ENCODE results near the gene PTTG1IP. TPM values are rescaled to one million over a fixed set of nuclear protein-coding genes. Genes with fewer than 3 reads are reported as not detected.
"Not testable (repeated sequence)": the region's sequence is repeated elsewhere in the genome, so short reads cannot be mapped to it uniquely, and the experiment has no call there.

PTTG1IP gene
- total RNA-seq, 1 donor from 2014 or later: 240 TPM

DNA sequence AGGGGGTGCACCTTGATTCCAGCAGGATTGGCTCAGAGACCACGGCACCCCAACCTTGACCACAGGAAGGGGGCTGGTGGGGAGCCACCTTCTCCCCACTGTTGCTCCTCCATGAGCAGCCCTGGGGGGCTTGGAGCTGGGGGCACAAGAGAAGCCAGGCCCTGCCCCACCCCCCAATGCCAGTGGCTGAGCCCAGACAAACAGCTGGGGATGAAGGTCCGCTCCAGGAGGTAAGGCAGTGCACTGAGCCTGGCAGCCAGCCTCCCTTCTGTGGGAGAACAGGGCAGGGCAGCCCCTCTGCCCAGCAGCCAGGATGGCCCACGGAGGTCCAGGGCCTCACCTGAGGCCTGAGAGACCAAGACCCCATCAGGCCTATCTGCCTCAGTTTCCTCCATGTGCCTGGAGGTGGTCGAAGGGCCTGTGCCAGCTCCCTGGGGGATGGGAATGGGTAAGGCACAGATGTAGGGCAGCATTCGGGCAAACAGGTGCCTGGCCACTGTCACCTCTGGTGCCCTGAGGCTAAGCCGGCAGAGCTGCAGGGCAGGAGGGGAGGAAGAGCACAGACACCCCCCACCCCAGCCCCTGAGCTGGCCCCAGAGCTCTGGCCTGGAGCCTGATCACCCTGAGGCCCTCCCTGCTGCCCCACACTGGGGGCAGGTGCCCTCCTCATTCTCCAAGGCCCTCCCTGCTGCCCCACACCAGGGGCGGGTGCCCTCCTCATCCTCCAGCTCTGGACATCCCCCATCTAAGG is 40.1 kb upstream of the PTTG1IP start:
- Mint-ChIP-seq H3K36me3 (ENCODE audit: low read depth, unreplicated experiment) (no peaks in the 10 kb centered on the region), H3K27ac (ENCODE audit: unreplicated experiment) (no peak overlapping the region), H3K4me3 (ENCODE audit: unreplicated experiment) (no peak overlapping the region), H3K9me3 (ENCODE audit: unreplicated experiment) (no peaks in the 10 kb centered on the region), H3K4me1 (ENCODE audit: low read depth, unreplicated experiment) (peaks cover 1% of the 10 kb centered on the region), H3K27me3 (ENCODE audit: low read depth, unreplicated experiment) (peaks cover 65% of the 10 kb centered on the region)
- Histone ChIP-seq H3K9me3 (ENCODE audit: insufficient read depth, low read depth, low read length) (no peaks in the 10 kb centered on the region), H3K4me1 (ENCODE audit: insufficient read depth, low read length) (peaks cover 10% of the 10 kb centered on the region), H3K4me3 (ENCODE audit: insufficient read depth, low read depth, low read length) (no peak overlapping the region), H2AFZ (ENCODE audit: low read depth, low read length) (no peak overlapping the region), H3K27me3 (ENCODE audit: insufficient read depth, low read length) (peaks cover 30% of the 10 kb centered on the region), H4K20me1 (ENCODE audit: insufficient read depth, low read length) (peaks cover 4% of the 10 kb centered on the region), H3K9ac (ENCODE audit: low read length) (no peak overlapping the region), H3K79me2 (ENCODE audit: insufficient read depth, low read length) (no peaks in the 10 kb centered on the region), H3K36me3 (ENCODE audit: insufficient read depth, low read length) (no peaks in the 10 kb centered on the region), H3K4me2 (ENCODE audit: low read length) (no peak overlapping the region), H3K27ac (ENCODE audit: low read depth, low read length) (no peak overlapping the region)
- TF ChIP-seq, protein P1, sequence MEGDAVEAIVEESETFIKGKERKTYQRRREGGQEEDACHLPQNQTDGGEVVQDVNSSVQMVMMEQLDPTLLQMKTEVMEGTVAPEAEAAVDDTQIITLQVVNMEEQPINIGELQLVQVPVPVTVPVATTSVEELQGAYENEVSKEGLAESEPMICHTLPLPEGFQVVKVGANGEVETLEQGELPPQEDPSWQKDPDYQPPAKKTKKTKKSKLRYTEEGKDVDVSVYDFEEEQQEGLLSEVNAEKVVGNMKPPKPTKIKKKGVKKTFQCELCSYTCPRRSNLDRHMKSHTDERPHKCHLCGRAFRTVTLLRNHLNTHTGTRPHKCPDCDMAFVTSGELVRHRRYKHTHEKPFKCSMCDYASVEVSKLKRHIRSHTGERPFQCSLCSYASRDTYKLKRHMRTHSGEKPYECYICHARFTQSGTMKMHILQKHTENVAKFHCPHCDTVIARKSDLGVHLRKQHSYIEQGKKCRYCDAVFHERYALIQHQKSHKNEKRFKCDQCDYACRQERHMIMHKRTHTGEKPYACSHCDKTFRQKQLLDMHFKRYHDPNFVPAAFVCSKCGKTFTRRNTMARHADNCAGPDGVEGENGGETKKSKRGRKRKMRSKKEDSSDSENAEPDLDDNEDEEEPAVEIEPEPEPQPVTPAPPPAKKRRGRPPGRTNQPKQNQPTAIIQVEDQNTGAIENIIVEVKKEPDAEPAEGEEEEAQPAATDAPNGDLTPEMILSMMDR (IDR thresholded peaks at IDR 0.05; ENCODE audit: insufficient read depth, low read depth, low read length): no peak
- TF ChIP-seq EZH2 (IDR thresholded peaks at IDR 0.05; ENCODE audit: insufficient read depth, low read length): no peak
- no peak for DNase-seq (ENCODE audit: low read depth)
- FAIRE-seq: no peak

DNA sequence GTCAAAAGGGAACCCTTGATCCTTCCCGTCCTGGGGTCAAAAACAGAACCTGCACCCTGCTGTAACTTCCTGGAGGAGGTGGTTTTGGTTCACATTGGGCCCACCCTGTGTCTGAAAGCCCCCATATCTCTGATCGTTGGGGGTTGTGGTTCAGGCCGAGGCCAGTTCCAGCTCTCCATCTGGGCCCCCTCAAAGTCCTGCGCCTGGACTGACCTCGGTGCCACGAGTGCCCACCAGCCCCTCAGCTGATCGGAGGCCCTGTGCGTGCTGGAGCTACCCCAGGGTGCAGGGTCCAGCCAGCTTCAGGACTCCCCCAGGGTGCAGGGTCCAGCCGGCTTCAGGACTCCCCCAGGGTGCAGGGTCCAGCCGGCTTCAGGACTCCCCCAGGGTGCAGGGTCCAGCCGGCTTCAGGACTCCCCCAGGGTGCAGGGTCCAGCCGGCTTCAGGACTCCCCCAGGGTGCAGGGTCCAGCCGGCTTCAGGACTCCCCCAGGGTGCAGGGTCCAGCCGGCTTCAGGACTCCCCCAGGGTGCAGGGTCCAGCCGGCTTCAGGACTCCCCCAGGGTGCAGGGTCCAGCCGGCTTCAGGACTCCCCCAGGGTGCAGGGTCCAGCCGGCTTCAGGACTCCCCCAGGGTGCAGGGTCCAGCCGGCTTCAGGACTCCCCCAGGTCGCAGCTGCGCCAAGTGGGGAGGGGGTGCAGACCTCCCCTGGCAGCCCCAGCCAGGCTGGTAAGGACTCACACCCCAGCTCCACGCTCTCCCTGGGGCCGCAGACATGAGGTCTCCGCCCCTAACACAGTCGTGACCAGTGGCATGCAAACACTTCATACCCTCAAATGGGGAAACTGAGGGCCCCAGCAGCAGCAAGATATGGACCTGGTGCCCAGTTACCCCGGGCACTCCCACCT is 39.3 kb upstream of the PTTG1IP start:
- H3K4me1 ChIP-seq (ENCODE audit: insufficient read depth, low read length): peaks cover 10% of the 10 kb centered on the region
- not testable (repeated sequence) for H3K4me2 ChIP-seq (ENCODE audit: low read length); H3K4me3 ChIP-seq (ENCODE audit: insufficient read depth, low read depth, low read length); H3K9me3 Mint-ChIP-seq (ENCODE audit: unreplicated experiment); H2AFZ ChIP-seq (ENCODE audit: low read depth, low read length); H3K79me2 ChIP-seq (ENCODE audit: insufficient read depth, low read length); H3K36me3 ChIP-seq (ENCODE audit: insufficient read depth, low read length); FAIRE-seq; H3K36me3 Mint-ChIP-seq (ENCODE audit: low read depth, unreplicated experiment); H4K20me1 ChIP-seq (ENCODE audit: insufficient read depth, low read length); H3K4me3 Mint-ChIP-seq (ENCODE audit: unreplicated experiment); DNase-seq (ENCODE audit: low read depth); H3K9me3 ChIP-seq (ENCODE audit: insufficient read depth, low read depth, low read length); H3K9ac ChIP-seq (ENCODE audit: low read length); H3K27ac Mint-ChIP-seq (ENCODE audit: unreplicated experiment); H3K27ac ChIP-seq (ENCODE audit: low read depth, low read length); H3K4me1 Mint-ChIP-seq (ENCODE audit: low read depth, unreplicated experiment)
- peaks cover 28% of the 10 kb centered on the region for H3K27me3 ChIP-seq (ENCODE audit: insufficient read depth, low read length)
- peaks cover 65% of the 10 kb centered on the region for H3K27me3 Mint-ChIP-seq (ENCODE audit: low read depth, unreplicated experiment)

DNA sequence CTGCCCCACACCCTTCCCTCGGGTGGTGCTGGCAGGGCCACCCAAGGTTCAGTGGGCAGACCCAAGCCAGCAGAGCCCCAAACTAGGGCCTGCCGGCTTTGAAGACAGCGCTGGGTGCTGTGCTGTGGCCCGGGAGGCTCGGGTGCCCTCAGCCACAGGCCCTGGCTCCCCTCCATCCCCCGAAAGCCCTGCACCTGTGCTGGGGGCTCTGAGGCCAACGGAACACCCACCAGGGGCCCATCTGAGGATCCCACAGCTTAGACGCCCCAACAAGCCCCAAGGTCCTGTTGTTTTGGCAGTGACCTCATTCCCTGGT is 38.6 kb upstream of the PTTG1IP start:
- H3K27ac Mint-ChIP-seq (ENCODE audit: unreplicated experiment): no peak overlapping the region
- H3K79me2 ChIP-seq (ENCODE audit: insufficient read depth, low read length): no peaks in the 10 kb centered on the region
- FAIRE-seq: no peak

More for the DNA sequence above, 38.6 kb upstream of the PTTG1IP start:
- H2AFZ ChIP-seq (ENCODE audit: low read depth, low read length): no peak overlapping the region
- peaks cover 22% of the 10 kb centered on the region for H3K27me3 ChIP-seq (ENCODE audit: insufficient read depth, low read length)
- Mint-ChIP-seq H3K9me3 (ENCODE audit: unreplicated experiment) (no peaks in the 10 kb centered on the region), H3K27me3 (ENCODE audit: low read depth, unreplicated experiment) (peaks cover 62% of the 10 kb centered on the region), H3K36me3 (ENCODE audit: low read depth, unreplicated experiment) (no peaks in the 10 kb centered on the region), H3K4me3 (ENCODE audit: unreplicated experiment) (no peak overlapping the region), H3K4me1 (ENCODE audit: low read depth, unreplicated experiment) (peaks cover 1% of the 10 kb centered on the region)
- no peak overlapping the region for H3K27ac ChIP-seq (ENCODE audit: low read depth, low read length)
- H3K4me2 ChIP-seq (ENCODE audit: low read length): no peak overlapping the region
- peaks cover 10% of the 10 kb centered on the region for H3K4me1 ChIP-seq (ENCODE audit: insufficient read depth, low read length)
- H4K20me1 ChIP-seq (ENCODE audit: insufficient read depth, low read length): peaks cover 4% of the 10 kb centered on the region
- no peaks in the 10 kb centered on the region for H3K36me3 ChIP-seq (ENCODE audit: insufficient read depth, low read length)
- no peak for TF ChIP-seq EZH2 (IDR thresholded peaks at IDR 0.05; ENCODE audit: insufficient read depth, low read length)
- TF ChIP-seq, protein P1 (IDR thresholded peaks at IDR 0.05; ENCODE audit: insufficient read depth, low read depth, low read length): no peak
- H3K9me3 ChIP-seq (ENCODE audit: insufficient read depth, low read depth, low read length): no peaks in the 10 kb centered on the region
- no peak overlapping the region for H3K9ac ChIP-seq (ENCODE audit: low read length)
- no peak for DNase-seq (ENCODE audit: low read depth)
- no peak overlapping the region for H3K4me3 ChIP-seq (ENCODE audit: insufficient read depth, low read depth, low read length)

Data from astrocyte (in vitro differentiated cells and primary cell).